H1 (cell line): ENCODE data around the gene CNOT6. TPM values are rescaled to one million over a fixed set of nuclear protein-coding genes. Genes with fewer than 3 reads are reported as not detected.
"Not testable (repeated sequence)": the region's sequence is repeated elsewhere in the genome, so short reads cannot be mapped to it uniquely, and the experiment has no call there.

Source experiments
- CTCF ChIA-PET: fragments of 300-600 bp; sonication (Branson Sonifier 250); formaldehyde crosslinking; loops from one replicate; lab custom pipeline; 2021; ENCODE audit not compliant: partially characterized antibody; lab: Charles Lee
- POLR2A ChIA-PET: fragments of 300-600 bp; sonication (Branson Sonifier 250); formaldehyde crosslinking; loops from one replicate; lab custom pipeline; 2021; ENCODE audit warnings: inconsistent platforms; ENCODE audit not compliant: partially characterized antibody; lab: Charles Lee
- DNase-seq, 2 experiments: peaks; one replicate each; pipeline versions ENCODE4 v3.0.0 to v3.0.0-alpha.2; 2010 to 2022; ENCODE audit warnings: low spot score in 2 of 2, low read depth in 1 of 2, mixed read lengths in 1 of 2
- FAIRE-seq: peaks from 2 replicates; lab custom pipeline; 2011; peaks lifted over from hg19 to GRCh38; lab: Jason Lieb, UNC
- H2AFZ ChIP-seq: 2 replicates; pipeline ENCODE4 v1.8.1; 2012; ENCODE audit warnings: low read length, inconsistent platforms
- H2AK5ac ChIP-seq: 2 replicates; pipeline ENCODE4 v1.6.1; 2013; ENCODE audit warnings: low read depth, low read length
- H2BK120ac ChIP-seq: replicated peaks from 2 replicates; pipeline ENCODE3; 2013; ENCODE audit warnings: low read depth, low read length, inconsistent platforms
- H2BK12ac ChIP-seq: 2 replicates; pipeline ENCODE4 v1.6.1; 2013; ENCODE audit warnings: low read depth, low read length
- H2BK15ac ChIP-seq: 2 replicates; pipeline ENCODE4 v1.6.1; 2013; ENCODE audit warnings: low read length
- H2BK20ac ChIP-seq: 2 replicates; pipeline ENCODE4 v1.6.1; 2013; ENCODE audit warnings: low read length
- H2BK5ac ChIP-seq: 2 replicates; pipeline ENCODE4 v1.6.1; 2013; ENCODE audit warnings: low read depth, low read length
- H3K14ac ChIP-seq: 2 replicates; pipeline ENCODE4 v1.6.1; 2013; ENCODE audit warnings: inconsistent platforms; ENCODE audit not compliant: insufficient read length
- H3K18ac ChIP-seq: 2 replicates; pipeline ENCODE4 v1.6.1; 2013; ENCODE audit warnings: low read length; ENCODE audit errors: extremely low read depth
- H3K23ac ChIP-seq: 2 replicates; pipeline ENCODE4 v1.6.1; 2013; ENCODE audit warnings: inconsistent platforms; ENCODE audit not compliant: insufficient read length
- H3K23me2 ChIP-seq: 2 replicates; pipeline ENCODE4 v1.6.1; 2013; ENCODE audit warnings: low read depth, low read length
- H3K27ac ChIP-seq: 2 replicates; pipeline ENCODE4 v1.6.1; 2011; ENCODE audit warnings: low read depth, low read length, inconsistent platforms
- H3K27me3 ChIP-seq, 4 experiments: replicated peaks in 1 of 4; 1 replicate in 1 of 4; 2 replicates in 3 of 4; pipeline versions ENCODE4 v1.6.1 to v1.8.1; 2011 to 2013; ENCODE audit warnings: low read length in 3 of 4, mild to moderate bottlenecking in 3 of 4, inconsistent platforms in 2 of 4, mixed read lengths in 2 of 4, moderate library complexity in 1 of 4; ENCODE audit not compliant: control insufficient read depth in 3 of 4, insufficient read depth in 3 of 4; ENCODE audit errors: extremely low read depth in 1 of 4
- H3K36me3 ChIP-seq, 4 experiments: 2 replicates each; pipeline versions ENCODE4 v1.6.1 to v1.8.1; 2011 to 2013; ENCODE audit warnings: mild to moderate bottlenecking in 4 of 4, low read length in 3 of 4, moderate library complexity in 2 of 4, control low read depth in 1 of 4, inconsistent platforms in 1 of 4; ENCODE audit not compliant: insufficient read depth in 4 of 4, control insufficient read depth in 2 of 4
- H3K4ac ChIP-seq: replicated peaks from 2 replicates; pipeline ENCODE3; 2013; ENCODE audit warnings: low read length, low read depth, mixed read lengths, inconsistent platforms; ENCODE audit not compliant: insufficient read length
- H3K4me1 ChIP-seq, 4 experiments: replicated peaks in 1 of 4; 1 replicate in 1 of 4; 2 replicates in 3 of 4; pipeline versions ENCODE4 v1.6.1 to v1.8.1; 2011 to 2013; ENCODE audit warnings: low read length in 3 of 4, inconsistent platforms in 2 of 4, mixed read lengths in 1 of 4; ENCODE audit not compliant: insufficient read depth in 4 of 4, control insufficient read depth in 3 of 4
- H3K4me2 ChIP-seq, 2 experiments: 2 replicates each; pipeline versions ENCODE4 v1.6.1 to v1.8.1; 2011 to 2013; ENCODE audit warnings: low read depth in 2 of 2, low read length in 2 of 2, control low read depth in 1 of 2, inconsistent platforms in 1 of 2, mild to moderate bottlenecking in 1 of 2; ENCODE audit not compliant: insufficient read depth in 1 of 2
- H3K4me3 ChIP-seq, 4 experiments: fragments of 200-600, 300-600 bp in 1 of 4; sonication (generic), shearing (Covaris generic), sonication (Bioruptor Twin) in 1 of 4; 2 replicates each; pipeline versions ENCODE4 v1.5.1 to v1.8.1; 2011 to 2016; ENCODE audit warnings: low read length in 4 of 4, low read depth in 3 of 4, control low read depth in 2 of 4, inconsistent platforms in 2 of 4, mild to moderate bottlenecking in 2 of 4, mixed read lengths in 1 of 4, moderate library complexity in 1 of 4; ENCODE audit not compliant: insufficient read depth in 2 of 4; ENCODE audit errors: extremely low read depth in 1 of 4
- H3K56ac ChIP-seq: replicated peaks from 2 replicates; pipeline ENCODE3; 2013; ENCODE audit warnings: low read depth, mild to moderate bottlenecking, mixed read lengths, low read length, inconsistent platforms; ENCODE audit not compliant: insufficient read length
- H3K79me1 ChIP-seq: 2 replicates; pipeline ENCODE4 v1.6.1; 2013; ENCODE audit warnings: low read depth, low read length, control low read depth
- H3K79me2 ChIP-seq, 2 experiments: 2 replicates each; pipeline versions ENCODE4 v1.6.1 to v1.8.1; 2012 to 2013; ENCODE audit warnings: low read length in 2 of 2, mild to moderate bottlenecking in 2 of 2, inconsistent platforms in 1 of 2; ENCODE audit not compliant: insufficient read depth in 2 of 2, control insufficient read depth in 1 of 2
- H3K9ac ChIP-seq, 4 experiments: replicated peaks in 1 of 4; 1 replicate in 1 of 4; 2 replicates in 3 of 4; pipeline versions ENCODE4 v1.6.1 to v1.8.1; 2011 to 2013; ENCODE audit warnings: low read depth in 3 of 4, low read length in 3 of 4, control low read depth in 2 of 4, mild to moderate bottlenecking in 2 of 4, moderate library complexity in 2 of 4, inconsistent platforms in 1 of 4; ENCODE audit errors: extremely low read depth in 1 of 4
- H3K9me3 ChIP-seq, 2 experiments: 2 replicates each; pipeline versions ENCODE4 v1.6.1 to v1.8.1; 2012 to 2013; ENCODE audit warnings: mild to moderate bottlenecking in 2 of 2, moderate library complexity in 2 of 2, control low read depth in 1 of 2, inconsistent platforms in 1 of 2, low read depth in 1 of 2, low read length in 1 of 2, mixed read lengths in 1 of 2; ENCODE audit not compliant: insufficient read depth in 2 of 2
- H4K20me1 ChIP-seq, 2 experiments: replicated peaks in 1 of 2; 2 replicates each; pipeline versions ENCODE3 to v1.8.1; 2011 to 2013; ENCODE audit warnings: inconsistent platforms in 2 of 2, low read length in 2 of 2, mild to moderate bottlenecking in 1 of 2; ENCODE audit not compliant: insufficient read depth in 2 of 2, control insufficient read depth in 1 of 2
- H4K5ac ChIP-seq: 2 replicates; pipeline ENCODE4 v1.6.1; 2013; ENCODE audit warnings: low read length, low read depth, mixed read lengths, inconsistent platforms; ENCODE audit not compliant: insufficient read length
- H4K8ac ChIP-seq: 2 replicates; pipeline ENCODE4 v1.8.0; 2013; ENCODE audit warnings: mild to moderate bottlenecking, moderate library complexity, low read length, inconsistent platforms; ENCODE audit not compliant: insufficient read depth; ENCODE audit errors: extremely low read depth
- H4K91ac ChIP-seq: replicated peaks from 2 replicates; pipeline ENCODE3; 2013; ENCODE audit warnings: low read length, mixed read lengths, inconsistent platforms; ENCODE audit not compliant: insufficient read length
- WGBS, 2 experiments: shearing (Covaris generic) in 1 of 2; methylation state at CpG; one replicate each; pipeline versions ENCODE4 v1.1.6 to v1.1.7; 2013 to 2015; ENCODE audit warnings: low lambda C conversion rate in 2 of 2, mixed read lengths in 2 of 2, inconsistent platforms in 1 of 2, low coverage in 1 of 2, missing lambda C conversion rate in 1 of 2; ENCODE audit not compliant: insufficient replicate concordance in 2 of 2, insufficient coverage in 1 of 2, insufficient read length in 1 of 2; ENCODE audit errors: extremely low coverage in 1 of 2, missing lambda C conversion rate in 1 of 2; 5-methylcytosine and 5-hydroxymethylcytosine counted together
- polyA plus RNA-seq, 7 experiments: library from polyadenylated mRNA; depleted of rRNA in 3 of 7; stranded (reverse) in 5 of 7; unstranded in 2 of 7; fragments of >200 nt in 5 of 7; fragments of 200-250 nt in 2 of 7; gene quantifications; 1 replicate in 5 of 7; 2 replicates in 1 of 7; 4 replicates in 1 of 7; pipeline versions ENCODE4 v1.2.1 to v1.2.3, GENCODE V29; 2011 to 2013; ENCODE audit warnings: missing spikeins in 2 of 7, mixed read lengths in 2 of 7
- total RNA-seq: library from RNA; stranded (reverse); fragmentation: NEBNext Ultra II Directional; extraction: Animal tissue kit (Norgen Biotek cat#: 25700); gene quantifications from 2 replicates; pipeline ENCODE4 v1.2.1, GENCODE V29; 2021

CNOT6 gene
- total and polyA plus RNA-seq, 2 of the 8 experiments (the other 6 are each of a cell fraction or from before 2014, with no cell fraction given), result 10.7 to 45.4 TPM

GRCh38 chr5:180497865-180498264 is 3.7 kb downstream of the CNOT6 start:
- not testable (repeated sequence) for H2BK20ac ChIP-seq
- peaks cover 18 to 30% of the 10 kb centered on the region in 2 experiments for H4K20me1 ChIP-seq
- CTCF ChIA-PET, result interaction anchor here (0.7 kb wide), 2 partner anchors 13 to 134 kb away, joined by 3 read pairs; no protein-coding TSS in a partner anchor

More at GRCh38 chr5:180497865-180498264, 3.7 kb downstream of the CNOT6 start:
- DNase-seq, H3K4me2 ChIP-seq, H2BK5ac ChIP-seq, H3K14ac ChIP-seq, H3K4ac ChIP-seq, H3K56ac ChIP-seq, H2AK5ac ChIP-seq, H4K91ac ChIP-seq, H4K8ac ChIP-seq, H3K4me3 ChIP-seq, H2BK120ac ChIP-seq, H3K9me3 ChIP-seq, H4K5ac ChIP-seq, H3K27me3 ChIP-seq, H3K23ac ChIP-seq, H2BK15ac ChIP-seq, FAIRE-seq, H3K27ac ChIP-seq, H3K4me1 ChIP-seq, H2BK12ac ChIP-seq, H3K18ac ChIP-seq, H3K9ac ChIP-seq, H2AFZ ChIP-seq, H3K79me1 ChIP-seq: not testable (repeated sequence)
- Histone ChIP-seq H3K36me3 (peaks cover 0 to 34% (median 9%) of the 10 kb centered on the region in 4 experiments; a peak in 4 of 8 replicates), H3K79me2 (peaks cover 60 to 81% of the 10 kb centered on the region in 2 experiments), H3K23me2 (peaks cover 10% of the 10 kb centered on the region)
- POLR2A ChIA-PET, result interaction anchor here (0.6 to 1.8 kb wide), 3 partner anchors 16 to 83 kb away, joined by 3 to 9 read pairs (median 3); no protein-coding TSS in a partner anchor
- 76% methylated on average over 5 of the region's 7 CpGs; no CpG with 5 or more reads in 1 of the 2 experiments for WGBS, 2 experiments
